GM19397 (cell line): ENCODE data around the gene C9orf43.
A peak's percentile ranks its signal among the peaks of the same experiment; 100 is the strongest.
"Not testable (repeated sequence)": the region's sequence is repeated elsewhere in the genome, so short reads cannot be mapped to it uniquely, and the experiment has no call there.

ENCODE experiments used
- ATAC-seq: cut with Tn5 transposase; IDR thresholded peaks from one replicate; pipeline ENCODE4 v1.9.1; 2021; ENCODE audit warnings: mild to moderate bottlenecking, moderate library complexity; ENCODE audit not compliant: unreplicated experiment

The C9orf43 gene

DNA sequence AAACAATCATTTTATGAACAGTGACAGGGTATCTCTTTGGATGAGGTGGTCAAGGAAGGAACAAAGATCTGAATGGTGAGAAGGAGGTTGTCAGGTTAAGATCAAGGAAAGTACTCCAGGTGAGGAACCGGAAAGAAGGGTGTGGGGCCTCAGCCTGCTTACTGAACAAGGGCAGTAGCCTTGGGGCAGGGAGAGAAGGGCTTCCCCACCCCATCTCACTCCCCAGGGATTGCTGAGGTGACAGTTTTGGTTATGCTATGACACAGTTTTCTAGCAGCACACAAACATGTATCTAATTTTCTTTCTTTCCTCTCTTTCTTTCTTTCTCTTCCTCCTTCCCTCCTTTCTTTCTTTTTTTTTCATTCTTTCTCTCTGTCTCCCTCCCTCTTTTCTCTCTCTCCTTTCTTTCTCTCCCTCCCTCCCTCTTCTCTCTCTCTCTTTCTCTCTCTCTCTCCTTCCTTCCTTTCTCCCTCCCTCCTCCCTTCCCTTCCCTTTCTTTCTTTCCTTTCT, 29.6 kb upstream of the C9orf43 start:
- ATAC-seq = no peak

DNA sequence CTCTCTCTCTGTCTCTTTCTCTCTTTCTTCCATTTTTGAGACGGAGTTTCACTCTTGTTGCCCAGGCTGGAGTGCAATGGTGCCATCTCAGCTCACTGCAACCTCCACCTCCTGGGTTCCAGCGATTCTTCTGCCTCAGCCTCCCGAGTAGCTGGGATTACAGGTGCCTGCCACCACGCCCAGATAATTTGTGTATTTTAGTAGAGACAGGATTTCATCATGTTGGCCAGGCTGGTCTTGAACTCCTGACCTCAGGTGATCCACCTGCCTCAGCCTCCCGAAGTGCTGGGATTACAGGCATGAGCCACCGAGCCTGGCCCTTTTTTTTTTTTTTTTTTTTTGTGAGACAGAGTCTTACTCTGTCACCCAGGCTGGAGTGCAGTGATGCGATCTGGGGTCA, 29.1 kb upstream of the C9orf43 start:
- not testable (repeated sequence) for ATAC-seq

DNA sequence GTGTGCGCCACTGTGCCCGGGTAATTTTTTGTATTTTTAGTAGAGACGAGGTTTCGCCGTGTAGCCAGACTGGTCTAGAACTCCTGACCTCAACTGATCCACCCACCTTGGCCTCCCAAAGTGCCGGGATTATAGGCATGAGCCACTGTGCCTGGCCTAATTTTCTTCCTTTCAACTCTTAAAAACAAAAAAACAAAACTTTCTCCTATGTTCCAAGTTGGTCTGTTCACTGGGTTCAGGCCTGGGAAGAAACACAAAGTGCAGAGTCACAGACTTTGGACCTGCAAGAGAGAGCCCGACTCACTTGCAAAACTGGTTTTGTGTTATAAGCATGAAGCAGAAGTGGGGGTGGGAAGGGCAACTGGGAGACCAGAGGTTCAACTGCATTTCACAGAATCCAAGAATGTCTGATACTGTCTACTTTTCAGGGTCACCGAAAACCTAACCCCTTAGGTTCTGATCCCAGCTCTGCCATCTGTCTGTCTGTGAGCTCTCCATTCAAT, 28.6 kb upstream of the C9orf43 start:
- ATAC-seq = no peak

GRCh38 chr9:113386571-113387393, 23.8 kb upstream of the C9orf43 start:
- no peak for ATAC-seq

GRCh38 chr9:113387560-113388230, 22.9 kb upstream of the C9orf43 start:
- no peak for ATAC-seq

GRCh38 chr9:113388833-113389232, 21.7 kb upstream of the C9orf43 start:
- no peak for ATAC-seq

DNA sequence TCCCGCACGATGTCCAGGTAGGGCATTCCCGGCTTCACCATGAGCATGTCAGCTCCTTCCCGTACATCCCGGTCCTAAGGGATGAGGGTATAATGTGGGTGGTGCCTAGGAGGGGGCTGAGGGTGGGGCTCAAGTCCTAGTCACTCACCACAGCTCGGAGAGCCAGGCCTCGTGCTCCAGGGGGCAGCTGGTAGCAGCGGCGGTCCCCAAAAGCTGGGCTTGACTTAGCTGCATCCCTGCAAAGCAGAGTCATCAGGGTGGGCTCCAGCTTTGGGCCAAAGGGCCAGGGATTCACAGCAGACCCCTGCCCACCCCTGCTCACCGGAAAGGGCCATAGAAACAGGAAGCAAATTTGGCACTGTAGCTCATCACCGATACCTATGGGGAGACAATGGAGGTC, 21.1 kb upstream of the C9orf43 start:
- ATAC-seq = no peak

DNA sequence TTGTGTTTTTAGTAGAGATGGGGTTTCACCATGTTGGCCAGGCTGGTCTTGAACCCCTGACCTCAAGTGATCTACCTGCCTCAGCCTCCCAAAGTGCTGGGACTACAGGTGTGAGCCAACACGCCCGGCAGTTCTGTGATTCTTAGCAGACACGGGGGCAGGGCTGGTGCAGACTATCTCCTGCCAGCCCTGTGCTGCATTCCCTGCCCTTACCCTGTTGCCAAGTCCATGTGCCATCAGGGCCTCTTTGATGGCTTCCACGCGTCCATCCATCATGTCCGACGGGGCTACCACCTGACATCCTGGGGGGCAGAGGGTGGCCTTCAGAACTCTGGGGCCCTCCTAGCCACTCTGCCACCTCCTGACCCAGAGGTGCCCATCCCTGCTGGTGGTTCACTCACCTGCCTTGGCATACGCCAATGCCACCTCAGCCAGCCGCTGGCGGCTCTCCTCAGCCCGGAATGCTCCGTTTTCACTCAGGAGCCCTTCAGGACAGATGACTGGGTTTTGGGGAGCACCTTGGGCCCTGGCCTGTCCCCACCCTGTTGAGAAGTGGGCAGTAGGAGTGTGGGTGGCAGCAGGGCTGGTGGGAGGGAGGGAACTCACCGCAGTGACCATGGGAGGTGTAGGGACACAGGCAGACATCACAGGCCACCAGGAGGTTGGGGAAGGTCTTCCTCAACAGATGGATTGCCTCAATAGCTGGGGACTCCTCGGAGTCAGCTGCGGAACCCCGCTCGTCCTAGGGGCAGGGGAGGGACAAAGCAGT, 20.2 kb upstream of the C9orf43 start:
- ATAC-seq = no peak

DNA sequence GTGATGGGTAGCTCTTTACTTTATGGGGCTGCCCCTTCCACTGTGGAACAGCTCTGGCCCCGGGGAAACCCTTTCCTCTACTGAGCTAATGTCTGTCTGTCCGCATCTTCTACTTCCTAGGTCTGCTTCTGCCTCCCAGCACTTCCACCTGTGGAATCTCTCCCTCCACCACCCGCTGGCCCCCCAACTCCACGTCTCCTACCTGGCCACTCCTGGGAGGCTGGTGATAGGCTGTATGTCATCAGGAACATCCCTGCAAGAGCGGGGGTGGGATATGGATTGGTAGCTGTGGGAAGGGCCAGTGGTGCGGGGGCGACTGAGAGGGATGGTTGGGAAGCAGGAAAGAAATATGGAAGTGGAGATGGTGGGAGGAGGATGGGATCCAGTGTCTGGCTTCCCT, 18.6 kb upstream of the C9orf43 start:
- no peak for ATAC-seq

DNA sequence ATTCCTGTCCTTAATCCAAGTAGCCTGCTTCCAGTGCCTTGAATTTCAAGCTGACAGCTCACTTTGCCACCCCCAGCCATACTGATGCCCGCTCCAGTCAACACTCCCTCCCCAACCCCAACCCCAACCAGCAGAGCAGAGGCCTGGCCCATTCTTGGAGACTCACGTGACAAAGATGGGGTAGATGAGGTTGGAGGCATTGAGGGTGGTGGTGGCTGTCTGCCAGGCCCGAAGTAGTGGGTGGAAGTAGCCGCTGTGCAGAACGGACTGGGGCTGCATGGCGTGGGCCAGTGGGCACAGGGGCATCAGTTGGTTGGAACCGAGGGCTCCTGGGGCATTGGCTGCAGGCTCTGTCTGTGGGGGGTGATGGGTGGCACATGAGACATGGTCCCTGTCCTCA, 17.3 kb upstream of the C9orf43 start:
- no peak for ATAC-seq

GRCh38 chr9:113395000-113395861, 15.3 kb upstream of the C9orf43 start:
- ATAC-seq = no peak

- ATAC-seq = no peak
These were observed 13.3 kb upstream of the C9orf43 start for GRCh38 chr9:113397203-113397631.

DNA sequence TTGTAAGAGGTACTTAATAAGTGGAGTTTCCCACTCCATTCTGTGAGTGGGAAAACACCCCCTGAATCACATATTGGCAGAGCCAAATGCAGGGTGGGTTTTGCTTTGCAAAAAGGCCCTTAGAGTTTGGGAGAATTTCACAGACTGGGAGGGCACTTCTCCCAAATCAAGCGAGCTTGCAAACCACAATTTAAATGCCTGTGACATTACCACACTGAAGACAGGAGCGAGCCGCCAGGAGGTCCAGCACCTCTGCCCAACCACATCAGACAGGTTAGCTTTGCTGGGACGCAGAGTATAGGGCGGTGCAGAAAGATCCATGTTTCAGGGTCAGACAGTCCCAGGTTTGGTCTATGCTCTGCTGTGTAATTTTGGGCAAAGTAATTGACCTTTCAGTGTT, 11.8 kb upstream of the C9orf43 start:
- ATAC-seq = no peak

- no peak for ATAC-seq
These were observed 10.8 kb upstream of the C9orf43 start for GRCh38 chr9:113399646-113400200.

DNA sequence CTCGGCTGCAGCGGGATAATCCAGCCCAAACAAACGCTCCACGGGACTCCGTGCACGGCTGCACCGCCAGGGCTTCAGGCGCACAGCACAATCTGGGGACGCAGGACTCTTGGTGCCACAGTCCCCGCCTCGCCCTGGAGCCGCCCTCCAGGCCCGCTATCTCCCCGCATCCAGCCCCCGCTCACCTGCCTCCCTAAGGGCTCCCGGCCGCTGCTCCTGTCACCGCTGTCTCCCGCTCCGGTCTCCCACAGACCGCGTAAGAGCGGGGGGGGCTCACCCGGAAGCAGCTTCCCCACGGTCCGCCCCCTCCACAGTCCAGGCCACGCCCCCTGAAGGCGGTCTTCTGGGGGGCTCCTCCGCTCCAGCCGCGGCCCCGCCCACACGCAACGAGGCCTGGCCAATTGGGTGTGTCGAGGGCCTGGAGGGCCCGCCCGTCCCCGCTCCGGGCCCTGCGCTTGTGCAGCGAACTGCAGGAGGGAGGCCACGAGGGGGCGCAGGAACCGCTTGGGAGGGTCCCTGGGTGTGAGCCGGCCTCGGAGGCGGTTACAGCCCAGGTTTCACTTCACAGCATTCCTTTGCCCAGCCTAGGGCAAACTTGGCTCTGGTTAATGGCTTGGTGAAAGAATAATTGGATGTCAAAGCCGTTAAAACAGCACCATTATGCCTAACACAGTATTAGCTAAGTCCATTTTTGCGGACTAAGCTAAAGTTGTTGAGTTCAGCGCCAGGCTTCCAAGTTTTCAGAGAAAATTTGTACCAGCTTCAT, 9.3 kb upstream of the C9orf43 start, which contains the start of gene ALAD:
Gene ALAD (minus strand): TSS at position 258 of the 766 bp plus-strand sequence. CDS start 7,725 bp downstream, outside the sequence.
- ATAC-seq = peak; percentile 99

DNA sequence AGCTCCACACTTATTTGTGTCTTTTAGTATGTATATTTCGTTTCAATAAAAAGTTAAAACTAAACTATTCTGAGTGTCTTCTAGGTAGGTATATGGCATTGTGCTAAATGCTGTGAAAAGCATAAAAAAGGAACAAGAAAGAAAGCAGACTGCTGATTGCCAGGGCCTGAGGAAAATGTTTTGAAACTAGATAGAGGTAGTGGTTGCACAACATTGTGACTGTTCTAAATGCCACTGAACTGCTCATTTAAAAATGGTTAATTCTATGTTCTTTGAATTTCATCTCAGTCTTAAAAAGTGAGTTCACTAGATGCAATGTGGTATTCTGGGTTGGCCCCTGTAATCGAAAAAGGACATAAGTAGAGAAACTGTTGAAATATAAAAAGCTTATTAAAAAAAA, 6.9 kb upstream of the C9orf43 start:
- no peak for ATAC-seq

DNA sequence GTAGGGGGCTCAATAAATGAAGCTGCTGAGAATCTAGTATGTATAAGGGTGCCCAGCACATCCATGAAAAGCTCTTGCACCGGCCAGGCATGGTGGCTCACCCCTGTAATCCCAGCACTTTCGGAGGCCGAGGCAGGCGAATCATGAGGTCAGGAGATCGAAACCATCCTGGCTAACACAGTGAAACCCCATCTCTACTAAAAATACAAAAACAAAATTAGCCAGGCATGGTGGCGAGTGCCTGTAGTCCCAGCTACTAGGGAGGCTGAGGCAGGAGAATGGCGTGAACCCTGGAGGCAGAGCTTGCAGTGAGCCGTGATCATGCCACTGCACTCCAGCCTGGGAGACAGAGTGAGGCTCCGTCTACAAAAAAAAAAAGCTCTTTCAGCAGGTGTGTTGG, 4.2 kb upstream of the C9orf43 start:
- ATAC-seq = not testable (repeated sequence)

GRCh38 chr9:113406873-113407511, 3.6 kb upstream of the C9orf43 start:
- peak; percentile 28 for ATAC-seq

DNA sequence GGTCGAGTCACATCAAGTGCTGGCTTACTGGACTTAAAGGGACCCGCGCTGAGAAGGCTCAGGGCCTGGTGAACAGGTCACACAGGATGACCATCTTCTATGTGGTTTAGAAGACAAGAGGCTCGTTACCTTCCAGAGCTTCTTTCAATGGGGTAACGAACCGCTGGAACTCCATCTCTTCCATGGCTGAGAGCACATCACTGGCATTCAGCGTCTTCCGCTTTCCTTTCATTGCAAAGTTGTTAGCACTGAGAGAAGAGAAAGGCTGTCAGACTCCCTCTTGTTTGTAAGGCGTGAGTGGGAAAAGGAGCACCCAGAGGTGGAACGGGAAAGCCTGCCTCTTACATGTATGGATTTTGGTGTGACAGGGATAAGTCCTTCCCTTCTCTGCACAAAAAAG, 1.1 kb upstream of the C9orf43 start:
- no peak for ATAC-seq
